Ovary (tissue), 9 donors: ENCODE measurements around the gene DIO3. TPM values are rescaled to one million over a fixed set of nuclear protein-coding genes. Genes with fewer than 3 reads are reported as not detected.

Experiments used
- DNase-seq, 5 donors: peaks; one replicate each; pipeline ENCODE4 v3.0.0-alpha.2; 2019 to 2020
- H3K27ac ChIP-seq, 2 donors: fragments of 200-600 bp; one replicate each; pipeline versions ENCODE4 v1.5.1 to v1.8.0; 2019 to 2022
- H3K27me3 ChIP-seq: fragments of 200-600 bp; one replicate; pipeline ENCODE4 v1.8.0; 2022
- H3K36me3 ChIP-seq: fragments of 200-600 bp; sonication (generic); one replicate; pipeline ENCODE4 v1.5.1; 2019
- H3K4me1 ChIP-seq: one replicate; pipeline ENCODE4 v1.8.1; 2013; ENCODE audit warnings: mild to moderate bottlenecking, moderate library complexity; ENCODE audit not compliant: insufficient read depth
- H3K4me3 ChIP-seq: fragments of 200-600 bp; sonication (generic); one replicate; pipeline ENCODE4 v1.5.1; 2017
- H3K9me3 ChIP-seq, 2 donors: fragments of 200-600 bp in 1 of 2; sonication (generic) in 1 of 2; one replicate each; pipeline versions ENCODE4 v1.5.1 to v1.8.1; 2013 to 2019; ENCODE audit warnings: mild to moderate bottlenecking in 1 of 2, moderate library complexity in 1 of 2
- CTCF ChIP-seq, 3 donors: fragments of 450-650 bp in 2 of 3; fragments of 200-600 bp in 1 of 3; IDR thresholded peaks; one replicate each; pipeline versions ENCODE4 v1.5.1 to v1.8.0; 2016 to 2022; ENCODE audit warnings: antibody characterized with exemption in 3 of 3, mild to moderate bottlenecking in 1 of 3
- EP300 ChIP-seq: sonication (generic); formaldehyde crosslinking; IDR thresholded peaks from one replicate; pipeline ENCODE4 v1.6.1; 2017; ENCODE audit warnings: antibody characterized with exemption
- POLR2A ChIP-seq: fragments of 450-650 bp; IDR thresholded peaks from one replicate; pipeline ENCODE4 v1.6.1; 2017; ENCODE audit warnings: antibody characterized with exemption, mild to moderate bottlenecking, moderate library complexity
- WGBS, 3 donors: extraction: QIAGEN DNeasy Blood & Tissue Kit in 1 of 3; methylation state at CpG; one replicate each; pipeline versions ENCODE4 v1.1.5 to v1.1.7; 2013 to 2017; 5-methylcytosine and 5-hydroxymethylcytosine counted together
- intact Hi-C, 4 donors: fragments of 100-400 bp; cut with DNase I; formaldehyde crosslinking; loops; one replicate each; pipeline versions ENCODE4 v1.11.0 to v1.15.1; 2022 to 2023
- polyA plus RNA-seq, 2 donors: library from polyadenylated mRNA; stranded (reverse); fragments of 200-250 nt in 1 of 2; fragments of 350-450 nt in 1 of 2; fragmentation: Illumina TruSeq in 1 of 2; extraction: RNeasy Lipid Tissue Mini Kit (QIAGEN cat#74804) in 1 of 2; gene quantifications; one replicate each; pipeline ENCODE4 v1.2.3, GENCODE V29; 2013 to 2014
- total RNA-seq, 7 donors: library from RNA; depleted of rRNA in 2 of 7; stranded (reverse); fragments of >200 nt in 2 of 7; fragmentation: NEBNext Ultra II Directional in 3 of 7; extraction: Animal tissue kit (Norgen Biotek cat#: 25700) in 3 of 7; gene quantifications; one replicate each; pipeline versions ENCODE4 v1.1.0 to v1.2.4, GENCODE V29; 2016 to 2023
- donor health status: DM: no; HTN: no; CAD: no; lungs with moderate emphysema.
- donor health status: DM: no; HTN: no; CAD: no.
- donor health status: Bipolar disorder and iron deficiency.
- donor health status: DM: yes; HTN: yes; CAD: no.
- donor health status: DM: no; HTN: no; CAD: no.
- donor health status: DM: yes; HTN: yes; CAD: no.

DIO3 gene
- total and polyA plus RNA-seq, 9 donors = 3.1 to 24.7 (median 13.9) TPM

GRCh38 chr14:101551729-101552595, 9.3 kb upstream of the DIO3 start:
- Histone ChIP-seq H3K4me1 (peaks cover 5% of the 10 kb centered on the region), H3K27me3 (no peaks in the 10 kb centered on the region), H3K9me3 (no peaks in the 10 kb centered on the region), H3K36me3 (no peaks in the 10 kb centered on the region), H3K27ac (no peak overlapping the region), H3K4me3 (no peak overlapping the region)
- no peak for TF ChIP-seq POLR2A
- TF ChIP-seq EP300 = no peak
- TF ChIP-seq CTCF (IDR thresholded peaks at IDR 0.05) = no peak
- WGBS, 3 donors = 88 to 93% (median 92%) methylated on average over 24 of the region's 24 CpGs
- intact Hi-C loops = loop anchor here in 2 of 4 donors (10.0 kb wide), 2 partner anchors 187 to 887 kb away; no protein-coding TSS in a partner anchor
- DNase-seq = peak in 1 of 5 donors; percentile 16

- TF ChIP-seq CTCF (IDR thresholded peaks at IDR 0.05) = no peak
- no peak for TF ChIP-seq EP300
- TF ChIP-seq POLR2A = no peak
- H3K36me3 ChIP-seq = no peaks in the 10 kb centered on the region
- no peaks in the 10 kb centered on the region for H3K27me3 ChIP-seq
- H3K27ac ChIP-seq = no peak overlapping the region
- DNase-seq = peak in 1 of 5 donors; percentile 11
- no peaks in the 10 kb centered on the region for H3K9me3 ChIP-seq
- 80 to 83% (median 81%) methylated on average over 9 of the region's 9 CpGs for WGBS, 3 donors
- peaks cover 5% of the 10 kb centered on the region for H3K4me1 ChIP-seq
- no peak overlapping the region for H3K4me3 ChIP-seq
- intact Hi-C loops = loop anchor here in 2 of 4 donors (10.0 kb wide), 2 partner anchors 188 to 888 kb away; no protein-coding TSS in a partner anchor
Observed at GRCh38 chr14:101552786-101553231, 8.5 kb upstream of the DIO3 start.

GRCh38 chr14:101553393-101553792, 7.9 kb upstream of the DIO3 start:
- Histone ChIP-seq H3K4me3 (no peak overlapping the region), H3K4me1 (peaks cover 5% of the 10 kb centered on the region), H3K27me3 (no peaks in the 10 kb centered on the region), H3K36me3 (no peaks in the 10 kb centered on the region), H3K27ac (no peak overlapping the region), H3K9me3 (no peaks in the 10 kb centered on the region)
- 83 to 93% (median 90%) methylated on average over 1 of the region's 1 CpG for WGBS, 3 donors
- DNase-seq = peak in 1 of 5 donors; percentile 9
- intact Hi-C loops = loop anchor here in 2 of 4 donors (10.0 kb wide), 2 partner anchors 189 to 889 kb away; no protein-coding TSS in a partner anchor
- TF ChIP-seq CTCF (IDR thresholded peaks at IDR 0.05) (no peak), EP300 (no peak), POLR2A (no peak)

DNA sequence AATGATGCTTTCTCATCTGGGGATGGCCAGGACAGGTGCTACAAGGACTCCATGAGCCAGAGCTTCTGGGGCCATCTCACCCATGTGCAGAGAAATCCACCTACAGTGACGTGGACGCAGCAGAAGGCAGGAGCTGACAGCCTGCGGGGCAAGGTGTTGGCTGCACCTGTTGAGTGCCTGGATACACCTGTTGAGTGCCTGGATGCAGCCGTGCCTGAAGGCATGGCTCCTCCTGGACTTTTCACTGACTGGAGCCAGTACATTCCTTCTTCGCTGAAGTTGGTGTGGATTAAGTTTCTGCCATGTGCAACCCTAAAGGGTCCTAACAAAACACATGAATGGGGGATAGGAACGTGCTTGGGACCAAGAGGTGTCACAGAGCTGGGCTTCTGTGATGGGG, 7.4 kb upstream of the DIO3 start:
- WGBS, 3 donors = 90 to 99% (median 93%) methylated on average over 6 of the region's 6 CpGs
- H3K27me3 ChIP-seq = no peaks in the 10 kb centered on the region

More for the DNA sequence above, 7.4 kb upstream of the DIO3 start:
- intact Hi-C loops = loop anchor here in 2 of 4 donors (10.0 kb wide), 2 partner anchors 189 to 889 kb away; no protein-coding TSS in a partner anchor
- TF ChIP-seq CTCF (IDR thresholded peaks at IDR 0.05) = no peak
- no peak for TF ChIP-seq EP300
- TF ChIP-seq POLR2A = no peak
- no peaks in the 10 kb centered on the region for H3K9me3 ChIP-seq
- no peak for DNase-seq
- no peak overlapping the region for H3K27ac ChIP-seq
- no peaks in the 10 kb centered on the region for H3K36me3 ChIP-seq
- peaks cover 6% of the 10 kb centered on the region for H3K4me1 ChIP-seq
- no peak overlapping the region for H3K4me3 ChIP-seq
